Bronchial epithelial cell (primary cell): ENCODE data around the gene DLG4. TPM values are rescaled to one million over a fixed set of nuclear protein-coding genes. Genes with fewer than 3 reads are reported as not detected.
A peak's percentile ranks its signal among the peaks of the same experiment; 100 is the strongest.
"Not testable (repeated sequence)": the region's sequence is repeated elsewhere in the genome, so short reads cannot be mapped to it uniquely, and the experiment has no call there.

Experiments
- DNase-seq: peaks from one replicate; pipeline ENCODE4 v3.0.0-alpha.2; 2010; ENCODE audit warnings: low read depth
- FAIRE-seq: peaks from 2 replicates; lab custom pipeline; 2011; peaks lifted over from hg19 to GRCh38; lab: Jason Lieb, UNC
- H3K27me3 ChIP-seq: 2 replicates; pipeline ENCODE4 v1.5.1; 2011; ENCODE audit warnings: low read length; ENCODE audit not compliant: control insufficient read depth, insufficient read depth
- H3K36me3 ChIP-seq: 2 replicates; pipeline ENCODE4 v1.5.1; 2011; ENCODE audit warnings: low read length; ENCODE audit not compliant: control insufficient read depth, insufficient read depth
- H3K4me3 ChIP-seq: 2 replicates; pipeline ENCODE4 v1.5.1; 2011; ENCODE audit warnings: mild to moderate bottlenecking, low read depth, low read length, control low read depth
- total RNA-seq: library from RNA; depleted of rRNA; stranded (reverse); fragments of >200 nt; gene quantifications from 2 replicates; pipeline ENCODE4 v1.2.1, GENCODE V29; 2014
- TF ChIP-seq, protein P1 (sequence below): IDR thresholded peaks from 2 replicates; pipeline ENCODE4 v1.5.1; 2011; ENCODE audit warnings: mild to moderate bottlenecking, moderate library complexity, low read length, control low read depth, inconsistent platforms; ENCODE audit not compliant: insufficient read depth, severe bottlenecking

The DLG4 gene
- total RNA-seq, 1 donor from 2014 or later: 1.8 TPM

DNA sequence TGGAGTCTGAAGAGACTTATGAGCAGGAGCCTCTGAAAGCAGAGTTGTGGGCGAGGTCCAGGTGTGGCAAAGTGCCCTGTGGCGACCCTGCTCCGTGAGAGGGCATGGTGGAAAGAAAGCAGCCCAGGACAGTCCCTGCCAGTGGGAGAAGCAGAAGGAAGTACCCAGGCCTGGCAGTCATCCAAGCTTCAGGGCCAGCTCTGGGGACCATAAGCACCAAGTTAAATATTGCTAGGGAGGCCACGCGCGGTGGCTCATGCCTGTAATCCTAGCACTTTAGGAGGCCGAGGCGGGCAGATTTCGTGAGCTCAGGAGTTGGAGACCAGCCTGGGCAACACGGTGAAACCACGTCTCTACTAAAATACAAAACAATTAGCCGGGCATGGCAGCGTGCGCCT, 35.5 kb downstream of the DLG4 start:
- DNase-seq: no peak
- FAIRE-seq: no peak
- Histone ChIP-seq H3K27me3 (no peaks in the 10 kb centered on the region), H3K4me3 (no peak overlapping the region), H3K36me3 (no peaks in the 10 kb centered on the region)
- TF ChIP-seq, protein P1, sequence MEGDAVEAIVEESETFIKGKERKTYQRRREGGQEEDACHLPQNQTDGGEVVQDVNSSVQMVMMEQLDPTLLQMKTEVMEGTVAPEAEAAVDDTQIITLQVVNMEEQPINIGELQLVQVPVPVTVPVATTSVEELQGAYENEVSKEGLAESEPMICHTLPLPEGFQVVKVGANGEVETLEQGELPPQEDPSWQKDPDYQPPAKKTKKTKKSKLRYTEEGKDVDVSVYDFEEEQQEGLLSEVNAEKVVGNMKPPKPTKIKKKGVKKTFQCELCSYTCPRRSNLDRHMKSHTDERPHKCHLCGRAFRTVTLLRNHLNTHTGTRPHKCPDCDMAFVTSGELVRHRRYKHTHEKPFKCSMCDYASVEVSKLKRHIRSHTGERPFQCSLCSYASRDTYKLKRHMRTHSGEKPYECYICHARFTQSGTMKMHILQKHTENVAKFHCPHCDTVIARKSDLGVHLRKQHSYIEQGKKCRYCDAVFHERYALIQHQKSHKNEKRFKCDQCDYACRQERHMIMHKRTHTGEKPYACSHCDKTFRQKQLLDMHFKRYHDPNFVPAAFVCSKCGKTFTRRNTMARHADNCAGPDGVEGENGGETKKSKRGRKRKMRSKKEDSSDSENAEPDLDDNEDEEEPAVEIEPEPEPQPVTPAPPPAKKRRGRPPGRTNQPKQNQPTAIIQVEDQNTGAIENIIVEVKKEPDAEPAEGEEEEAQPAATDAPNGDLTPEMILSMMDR: no peak

DNA sequence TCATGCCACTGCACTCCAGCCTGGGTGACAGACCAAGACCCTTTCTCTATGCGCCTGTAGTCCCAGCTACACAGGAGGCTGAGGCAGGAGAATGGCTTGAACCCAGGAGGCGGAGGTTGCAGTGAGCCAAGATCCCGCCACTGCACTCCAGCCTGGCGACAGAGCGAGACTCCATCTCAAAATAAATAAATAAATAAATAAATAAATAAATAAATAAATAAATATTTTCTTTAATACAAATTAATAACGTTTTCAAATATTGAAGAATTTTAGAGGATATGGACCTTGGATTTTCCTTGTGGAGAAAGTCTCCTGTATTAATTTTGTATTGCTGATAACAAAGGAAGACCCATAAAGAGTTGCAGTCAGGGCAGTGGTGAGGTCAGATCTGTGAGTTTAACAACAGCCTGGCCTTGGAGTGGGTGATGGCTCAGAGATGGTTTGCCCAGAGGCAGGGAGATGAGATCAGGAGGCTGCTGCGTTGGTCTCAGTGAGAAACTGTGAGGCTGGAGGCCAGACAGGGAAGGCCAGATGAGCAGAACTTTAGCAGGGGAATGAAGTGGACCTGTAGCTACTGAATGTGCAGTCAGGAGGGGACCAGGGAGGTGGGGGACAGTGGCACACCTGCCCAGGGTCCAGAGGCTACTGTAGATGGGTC, 36.1 kb downstream of the DLG4 start:
- Histone ChIP-seq H3K4me3 (no peak overlapping the region), H3K36me3 (no peaks in the 10 kb centered on the region), H3K27me3 (no peaks in the 10 kb centered on the region)
- FAIRE-seq: no peak
- no peak for DNase-seq
- TF ChIP-seq, protein P1: no peak

DNA sequence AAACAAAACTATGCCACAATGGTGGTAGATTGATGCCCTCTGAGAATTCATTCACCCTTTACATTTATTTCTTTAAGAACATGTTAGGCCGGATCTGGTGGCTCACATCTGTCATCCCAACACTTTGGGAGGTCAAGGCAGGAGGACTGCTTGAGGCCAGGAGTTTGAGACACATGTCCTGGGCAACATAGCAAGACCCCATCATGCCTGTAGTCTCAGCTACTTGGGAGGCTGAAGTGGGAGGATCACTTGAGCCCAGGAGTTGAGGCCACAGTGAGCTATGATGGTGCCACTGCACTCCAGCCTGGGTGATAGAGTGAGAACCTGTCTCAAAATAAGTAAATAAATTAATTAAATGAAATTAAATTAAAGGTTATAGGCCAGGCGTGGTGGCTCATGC, 37.5 kb downstream of the DLG4 start:
- DNase-seq, H3K4me3 ChIP-seq, H3K36me3 ChIP-seq, H3K27me3 ChIP-seq, FAIRE-seq: not testable (repeated sequence)

DNA sequence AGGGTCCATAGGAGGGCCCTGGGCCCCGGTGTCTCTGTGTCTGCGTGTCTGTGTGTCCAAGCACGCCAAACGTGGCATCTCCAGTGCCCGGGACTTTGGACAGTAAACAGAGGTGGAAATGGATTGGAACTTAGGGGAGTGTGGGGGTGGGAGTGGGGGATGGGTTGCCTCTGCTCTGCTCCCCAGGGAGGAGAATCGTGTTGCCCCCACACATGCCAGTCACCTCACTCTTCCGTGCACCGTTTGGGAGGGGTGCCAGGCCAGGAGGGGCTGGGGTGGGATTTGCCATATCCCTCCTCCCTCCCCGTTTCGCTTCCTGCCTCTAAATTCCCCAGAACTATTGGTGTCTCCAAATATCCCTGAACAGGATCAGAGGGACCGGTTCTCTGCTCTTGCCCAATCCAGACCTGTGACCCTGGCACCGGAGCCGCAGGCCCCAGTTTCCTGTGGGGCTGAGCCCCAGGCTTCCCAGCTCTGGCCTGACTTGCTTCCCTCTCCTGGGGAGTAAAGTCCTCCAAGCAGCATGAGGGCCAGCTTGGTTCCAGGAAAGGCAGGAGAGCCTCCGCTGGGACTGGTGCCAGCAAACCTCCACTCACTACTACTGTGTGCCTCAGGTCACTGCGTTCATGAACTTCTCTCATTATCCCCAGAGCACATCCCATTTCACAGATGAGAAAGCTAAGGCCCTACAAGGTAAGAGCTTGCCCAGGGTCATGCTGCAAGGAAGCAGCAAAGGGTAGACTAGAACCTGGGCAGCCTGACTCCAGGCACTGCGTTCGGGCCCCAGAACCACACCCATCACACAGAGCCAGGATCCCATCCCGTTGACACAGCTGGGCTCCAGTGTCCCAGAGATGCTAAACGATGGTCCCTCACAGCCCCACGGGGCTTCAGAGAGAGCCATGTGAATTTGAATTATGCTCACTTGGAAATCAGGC, 40.0 kb downstream of the DLG4 start, which contains the start of gene ASGR1:
TSS of gene ASGR1 (minus strand) at position 54 of the 938 bp plus-strand sequence. CDS start 807 bp downstream, outside the sequence.
- Histone ChIP-seq H3K4me3 (no peak within 1 kb of the TSS), H3K27me3 (peaks cover 4% of the 10 kb centered on the region), H3K36me3 (no peaks in the 10 kb centered on the region)
- FAIRE-seq (no peak), DNase-seq (no peak)
- TF ChIP-seq, protein P1: no peak

DNA sequence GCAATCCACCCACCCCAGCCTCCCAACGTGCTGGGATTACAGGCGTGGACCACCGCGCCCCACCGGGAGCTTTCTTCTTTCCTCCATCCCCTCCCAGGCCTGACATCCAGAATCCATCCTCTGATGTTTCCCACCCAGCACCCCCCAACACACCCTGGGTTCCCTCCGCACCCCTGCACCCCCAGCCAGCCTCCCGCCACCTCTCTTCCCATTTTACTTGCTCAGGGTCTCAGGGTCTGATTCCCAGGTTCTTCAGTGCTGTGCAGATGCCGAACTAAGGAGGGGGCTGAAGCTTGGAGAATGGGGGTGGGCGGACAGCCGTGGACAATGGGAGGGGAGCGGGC, 40.7 kb downstream of the DLG4 start:
- H3K27me3 ChIP-seq: peaks cover 4% of the 10 kb centered on the region
- no peak for FAIRE-seq
- TF ChIP-seq, protein P1: no peak

DNA sequence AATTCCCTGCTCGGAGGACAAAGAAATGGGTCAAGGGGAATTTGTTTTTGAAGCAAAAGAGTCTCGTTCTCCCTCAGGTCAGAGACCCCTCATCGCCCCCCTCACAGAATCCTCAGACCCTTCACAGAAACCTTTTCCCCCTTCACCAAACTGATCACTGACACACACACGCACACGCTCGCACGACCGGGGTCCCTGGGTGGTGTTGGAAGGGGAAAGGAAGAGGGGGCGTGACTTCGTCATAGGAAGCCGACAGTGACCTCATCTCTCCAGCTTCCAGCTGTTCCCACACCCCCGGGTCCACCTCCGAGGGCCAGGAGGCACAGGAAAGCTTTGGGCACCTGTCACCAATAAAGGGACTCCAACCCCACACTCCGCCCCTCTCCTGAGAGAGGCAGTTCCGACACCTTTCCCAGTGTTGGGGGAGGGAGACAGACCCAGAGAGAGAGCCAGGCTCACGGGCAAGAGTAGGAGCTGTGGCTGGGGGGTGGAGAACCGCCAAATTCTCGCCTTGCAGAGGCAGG, 41.6 kb downstream of the DLG4 start:
- TF ChIP-seq, protein P1: no peak
- Histone ChIP-seq H3K4me3 (peak overlapping the region; percentile 33), H3K36me3 (no peaks in the 10 kb centered on the region), H3K27me3 (peaks cover 4% of the 10 kb centered on the region)
- FAIRE-seq: no peak
- peak; percentile 29 for DNase-seq

More for the DNA sequence above, 40.7 kb downstream of the DLG4 start:
- Histone ChIP-seq H3K36me3 (no peaks in the 10 kb centered on the region), H3K4me3 (no peak overlapping the region)
- DNase-seq: no peak
